HG03575 (cell line): ENCODE data around the gene STRADB.
"Not testable (repeated sequence)": the region's sequence is repeated elsewhere in the genome, so short reads cannot be mapped to it uniquely, and the experiment has no call there.

Experiments
- ATAC-seq: cut with Tn5 transposase; IDR thresholded peaks from one replicate; pipeline ENCODE4 v1.9.1; 2021; ENCODE audit not compliant: unreplicated experiment, insufficient number of reproducible peaks, low FRiP score; ENCODE audit errors: extremely low read depth

The STRADB gene

DNA sequence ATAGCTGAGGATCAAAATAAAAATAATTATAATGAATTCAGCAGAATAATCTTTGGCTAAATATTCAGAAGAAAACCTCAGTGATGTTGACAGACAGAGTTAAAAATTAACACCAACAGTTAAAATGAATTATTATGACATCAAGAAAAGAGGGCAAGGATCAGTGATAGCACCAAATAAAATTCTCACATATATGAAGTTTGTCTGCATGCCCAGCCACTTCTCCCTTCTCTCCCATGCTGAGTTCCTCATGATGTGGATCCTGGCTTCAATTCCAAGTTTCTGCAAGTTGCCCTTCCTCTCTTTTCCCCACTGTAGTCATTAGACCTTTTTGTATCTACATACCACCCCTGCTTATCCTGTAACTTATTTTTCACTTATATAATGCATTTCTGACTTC is 6.8 kb downstream of the STRADB start:
- ATAC-seq = no peak

DNA sequence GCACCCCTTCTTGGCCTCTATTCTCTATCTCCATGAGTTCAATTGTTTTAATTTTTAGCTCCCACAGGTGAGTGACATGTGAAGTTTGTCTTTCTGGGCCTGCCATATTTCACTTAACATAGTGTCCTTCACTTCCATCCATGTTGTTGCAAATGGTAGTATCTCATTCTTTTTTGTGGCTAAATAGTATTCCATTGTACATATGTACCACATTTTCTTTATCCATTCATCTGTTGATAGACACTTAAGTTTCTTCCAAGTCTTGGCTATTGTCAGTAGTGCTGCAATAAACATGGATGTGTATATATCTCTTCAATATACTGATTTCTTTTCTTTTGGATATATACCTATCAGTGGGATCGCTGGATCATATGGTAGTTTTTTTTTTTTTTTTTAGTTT is 9.0 kb downstream of the STRADB start:
- no peak for ATAC-seq

DNA sequence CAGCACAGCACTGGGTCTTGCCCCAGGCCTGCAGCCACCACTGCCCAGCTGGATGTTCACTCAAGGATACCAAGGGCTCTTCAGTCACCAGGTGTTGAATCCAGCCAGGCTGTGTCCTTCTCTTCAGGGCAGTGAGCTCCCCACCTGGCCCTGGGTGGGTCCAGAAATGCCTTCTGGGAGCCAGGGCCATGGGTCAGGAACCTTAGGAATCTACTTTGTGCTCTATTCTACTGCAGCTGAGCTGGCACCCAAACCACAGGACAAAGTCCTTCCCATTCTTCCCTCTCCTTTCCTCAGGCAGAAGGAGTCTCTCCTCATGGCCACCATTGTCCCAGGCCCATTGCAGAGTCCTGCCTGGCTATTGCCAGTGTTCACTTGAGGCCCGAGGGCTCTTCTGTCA is 13.0 kb downstream of the STRADB start:
- no peak for ATAC-seq

DNA sequence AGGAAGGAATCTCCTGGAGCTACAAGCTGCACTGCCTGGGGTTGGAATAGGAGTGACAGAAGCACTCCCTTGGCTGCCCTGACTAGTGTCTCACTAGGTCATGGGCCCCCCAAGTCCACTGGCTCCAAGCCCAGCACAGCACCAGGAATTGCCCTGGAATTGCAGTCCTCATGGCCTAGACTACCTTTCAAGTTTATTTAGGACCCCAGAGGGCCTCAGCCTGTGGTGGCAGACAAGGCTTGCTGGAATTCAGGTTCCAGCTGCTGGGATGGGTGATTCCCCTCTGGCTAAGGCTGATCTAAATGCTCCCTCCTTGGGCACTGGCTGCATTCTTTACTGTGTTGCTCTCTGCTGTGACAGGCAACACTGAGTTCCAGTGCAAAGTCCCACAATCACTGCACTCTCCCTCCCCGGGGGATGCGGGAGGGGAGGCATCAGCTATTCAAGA is 14.0 kb downstream of the STRADB start:
- ATAC-seq = no peak

DNA sequence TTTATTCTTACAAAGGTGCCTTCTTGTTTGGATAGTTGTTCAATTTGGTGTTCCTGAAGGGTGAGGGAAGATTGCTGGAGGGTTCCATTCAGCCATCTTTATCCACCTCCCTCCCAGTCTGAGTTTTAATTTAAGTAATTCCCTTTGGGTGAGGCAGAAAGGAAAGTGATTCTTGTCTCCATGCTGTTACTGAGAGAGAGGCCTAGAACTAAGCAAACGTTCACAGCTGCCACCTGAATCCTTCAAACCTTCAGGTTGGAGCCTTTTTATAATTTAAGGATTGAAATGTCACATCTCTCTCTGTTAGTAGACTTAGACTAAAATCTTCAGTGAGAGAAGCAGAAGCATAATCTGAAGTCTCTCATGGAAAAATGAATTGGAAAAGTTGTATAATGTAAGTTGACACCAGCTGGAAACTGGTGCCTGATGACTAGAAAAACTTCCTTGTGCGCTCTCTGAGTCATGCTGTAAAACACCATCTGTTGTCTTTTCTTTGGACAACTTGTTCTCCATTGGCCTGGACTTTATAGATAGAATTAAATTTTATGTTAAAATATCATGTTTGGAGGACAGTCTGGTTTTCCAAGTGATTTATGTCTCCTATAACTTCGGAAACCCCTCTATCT is 14.6 kb downstream of the STRADB start:
- ATAC-seq = no peak

DNA sequence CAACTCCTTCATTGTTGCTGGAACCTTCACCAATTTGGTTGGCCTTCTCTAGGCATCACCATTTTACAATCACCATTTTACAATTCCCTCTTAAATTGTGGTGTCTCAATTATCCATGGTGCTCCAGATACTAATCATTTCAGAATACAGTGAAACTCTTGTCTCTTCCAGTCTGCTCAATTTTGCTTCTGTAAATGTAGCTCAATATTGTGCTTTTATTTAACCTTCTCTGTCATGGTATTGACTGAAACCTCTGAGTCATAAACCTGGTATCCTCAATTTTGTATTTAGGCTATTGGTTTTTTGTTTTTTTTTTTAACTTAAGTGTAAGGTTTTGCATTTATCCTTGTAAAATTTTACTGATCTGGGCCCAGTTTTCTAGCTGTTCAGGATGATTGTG is 16.1 kb downstream of the STRADB start:
- ATAC-seq = no peak

DNA sequence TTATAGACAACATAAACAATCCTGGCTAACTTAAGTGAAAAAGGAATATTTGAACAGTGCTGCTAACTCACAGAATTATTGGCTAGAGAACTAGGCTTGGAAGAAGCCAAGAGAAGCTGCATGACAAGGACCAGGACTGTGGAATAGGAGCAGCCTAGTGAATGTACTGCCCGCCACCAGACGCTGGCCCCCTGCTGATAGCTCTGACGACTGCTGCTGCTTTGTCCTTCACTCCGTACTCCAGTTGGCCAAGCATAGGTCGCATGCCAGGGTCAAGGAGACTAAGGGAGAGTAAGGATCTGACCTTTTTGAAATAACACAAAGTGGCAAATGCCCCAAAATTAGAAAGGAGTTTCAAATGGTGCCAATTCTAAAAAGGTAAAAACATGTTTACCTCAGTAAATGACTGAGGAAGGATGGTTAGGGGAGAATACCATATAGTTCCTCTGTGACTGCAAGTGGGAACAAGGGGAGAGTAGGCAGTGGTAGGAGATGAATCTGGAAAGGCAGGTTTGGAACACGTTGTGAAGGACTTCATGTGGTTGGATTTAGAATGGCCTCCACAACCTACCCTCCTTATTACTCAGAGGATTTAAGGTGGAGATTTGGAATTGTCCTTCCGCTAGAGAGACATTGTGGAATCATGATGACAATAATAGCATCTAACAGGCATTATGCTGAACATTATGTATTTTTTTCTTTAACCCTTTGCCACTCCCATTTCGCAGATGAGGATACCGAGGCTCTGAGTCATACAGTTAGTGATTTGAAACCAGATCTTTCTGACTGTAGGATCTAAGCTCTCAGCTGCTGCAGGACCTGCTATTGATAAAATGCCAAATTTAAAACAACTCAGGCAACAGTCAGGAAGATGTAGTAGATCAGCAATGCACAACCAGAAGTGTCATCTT is 19.5 kb downstream of the STRADB start:
- no peak for ATAC-seq

DNA sequence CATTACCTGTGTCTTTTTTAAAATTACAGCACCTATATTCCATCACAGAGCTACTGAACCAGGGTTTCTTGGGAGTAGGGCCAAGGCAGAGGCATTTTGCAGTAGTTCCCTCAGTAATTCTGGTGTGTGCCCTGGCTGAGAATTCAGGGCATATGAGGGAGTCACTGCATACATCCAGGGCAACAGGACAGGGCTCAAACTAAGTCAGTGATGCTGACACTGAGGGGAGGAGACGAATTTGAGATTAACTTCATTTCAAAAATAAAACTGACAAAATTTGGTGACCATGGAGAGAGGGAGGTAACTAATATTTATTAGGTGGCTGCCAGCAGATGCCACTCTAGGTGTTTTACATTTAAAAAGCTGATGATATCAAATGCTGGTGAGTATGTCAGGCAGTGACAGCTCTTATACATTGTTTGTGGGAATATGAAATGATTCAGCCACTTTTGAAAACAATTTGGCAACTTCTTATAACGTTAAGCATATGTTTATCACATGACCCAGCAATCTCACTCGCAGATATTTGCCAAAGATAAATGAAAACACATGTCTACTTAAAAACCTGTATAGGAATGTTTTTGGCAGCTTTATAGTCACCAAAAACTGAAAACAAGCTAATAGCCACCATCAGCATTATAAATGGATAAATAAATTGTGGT is 20.3 kb downstream of the STRADB start:
- no peak for ATAC-seq

DNA sequence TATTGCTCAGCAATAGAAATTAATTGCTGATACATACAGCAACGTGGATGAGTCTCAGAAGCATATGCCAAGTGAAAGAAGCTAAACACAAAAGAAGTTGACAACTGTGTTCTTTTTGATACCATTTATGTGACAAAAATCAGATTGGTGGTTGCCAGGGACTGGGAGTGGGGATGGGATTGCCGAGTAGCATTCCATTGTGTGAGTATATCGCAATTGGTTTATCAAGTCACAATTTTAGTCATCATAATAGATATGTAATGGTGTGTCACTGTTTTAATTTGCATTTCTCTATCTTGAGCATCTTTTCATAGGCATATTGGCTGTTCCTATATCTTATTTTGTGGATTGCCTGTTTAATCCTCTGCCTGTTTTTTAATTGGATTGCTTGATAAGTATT is 20.9 kb downstream of the STRADB start:
- ATAC-seq = no peak

DNA sequence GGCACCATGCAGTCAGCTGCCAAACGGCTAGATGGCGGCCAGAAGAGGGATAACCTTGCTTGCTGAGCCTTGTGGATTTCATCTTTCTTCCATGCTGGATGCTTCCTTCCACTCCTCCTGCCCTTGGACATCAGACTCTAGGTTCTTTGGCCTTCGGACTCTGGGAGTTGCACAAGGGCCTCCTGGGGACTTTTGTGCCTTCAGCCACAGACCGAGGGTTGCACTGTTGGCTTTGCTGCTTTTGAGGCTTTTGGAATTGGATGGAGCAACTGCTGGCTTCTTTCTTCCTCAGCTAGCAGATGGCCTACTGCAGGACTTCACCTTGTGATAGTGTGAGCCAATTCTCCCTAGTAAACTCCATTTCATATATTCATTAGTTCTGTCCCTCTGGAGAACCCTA is 31.0 kb downstream of the STRADB start:
- no peak for ATAC-seq

DNA sequence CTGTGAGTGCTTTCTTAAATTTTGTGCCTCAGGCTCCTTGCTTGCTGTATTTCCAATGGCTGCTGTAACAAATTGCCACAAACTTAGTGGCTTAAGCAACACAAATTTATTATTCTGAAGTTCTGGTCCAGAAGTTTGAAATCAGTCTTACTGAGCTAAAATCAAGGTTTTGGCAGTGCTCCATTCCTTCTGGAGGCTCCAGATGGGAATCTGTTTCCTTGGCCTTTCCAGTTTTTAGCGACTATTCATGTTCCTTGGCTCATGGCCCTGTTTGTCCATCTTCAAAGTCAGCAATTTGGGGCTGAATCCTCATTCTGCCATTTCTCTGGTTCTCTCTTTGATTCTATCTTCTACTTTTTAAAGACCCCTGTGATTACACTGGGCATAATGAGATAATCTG is 31.8 kb downstream of the STRADB start:
- ATAC-seq = no peak

DNA sequence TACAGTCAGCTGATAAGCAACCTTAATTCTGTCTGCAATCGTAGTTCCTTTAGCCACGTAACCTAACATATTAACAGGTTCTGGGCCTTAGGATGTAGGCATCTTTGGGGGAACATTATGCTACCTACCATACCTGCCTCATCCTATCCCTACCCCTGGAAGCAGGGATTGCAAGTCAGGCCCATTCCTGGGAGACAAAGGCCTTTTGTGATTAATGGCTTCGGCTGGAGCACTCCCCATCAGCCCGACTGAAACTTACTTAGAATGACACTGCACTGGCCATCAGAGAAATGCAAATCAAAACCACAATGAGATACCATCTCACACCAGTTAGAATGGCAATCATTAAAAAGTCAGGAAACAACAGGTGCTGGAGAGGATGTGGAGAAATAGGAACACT is 32.2 kb downstream of the STRADB start:
- not testable (repeated sequence) for ATAC-seq

DNA sequence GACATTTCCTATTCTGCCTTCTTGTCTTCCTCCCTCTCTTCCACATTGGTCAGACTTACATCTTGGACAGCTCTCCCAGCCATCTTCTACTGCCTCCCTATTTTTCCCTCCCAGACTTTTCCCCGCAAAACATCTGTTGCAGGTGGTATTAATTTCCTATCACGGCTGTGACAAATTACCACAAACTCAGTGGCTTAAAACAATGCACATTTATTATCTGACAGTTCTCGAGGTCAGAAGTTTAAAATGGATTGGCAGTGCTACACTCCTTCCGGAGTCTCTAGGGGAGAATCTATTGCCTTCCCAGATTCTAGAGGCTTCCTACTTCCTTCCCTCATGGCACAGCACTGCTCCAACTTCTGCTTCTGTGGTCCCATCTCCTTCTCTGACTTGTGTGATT is 33.3 kb downstream of the STRADB start:
- ATAC-seq = no peak

DNA sequence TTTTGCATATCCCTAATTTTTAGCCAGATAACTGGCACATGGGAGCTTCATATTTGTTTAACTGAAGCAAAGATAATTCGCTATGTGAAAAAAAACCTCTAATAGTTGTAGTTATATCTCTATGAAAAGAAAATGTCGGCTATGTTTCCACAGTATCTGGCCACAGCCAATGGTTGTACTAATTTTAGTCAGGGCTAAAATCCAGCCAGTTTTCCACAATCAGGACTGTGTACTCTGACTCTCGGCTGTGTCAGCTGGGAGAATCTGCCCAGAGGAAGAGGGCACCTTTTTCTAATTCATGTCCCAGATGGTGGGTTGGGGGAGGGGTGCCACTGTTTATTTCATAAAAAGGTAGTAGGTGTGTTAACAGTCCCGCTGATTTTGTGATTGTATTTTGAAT is 38.8 kb downstream of the STRADB start:
- no peak for ATAC-seq

DNA sequence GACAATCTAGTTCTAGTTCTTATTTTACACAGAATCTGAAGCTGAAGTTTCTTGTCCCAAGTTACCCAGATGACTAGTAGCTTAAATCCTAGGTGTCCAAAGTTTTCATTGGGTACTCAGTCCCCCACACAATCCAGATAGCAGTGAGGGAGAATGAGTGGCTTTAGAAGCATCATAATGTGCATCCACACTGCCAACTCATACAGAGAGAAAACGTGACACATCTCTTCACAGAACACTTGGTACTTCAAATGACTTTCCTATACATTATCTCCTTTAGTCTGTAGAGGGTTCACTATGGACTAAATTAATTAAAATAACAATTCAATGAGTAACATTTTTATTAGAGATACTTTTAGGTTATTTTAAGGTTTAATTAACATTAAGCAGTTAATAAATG is 45.2 kb downstream of the STRADB start:
- no peak for ATAC-seq

DNA sequence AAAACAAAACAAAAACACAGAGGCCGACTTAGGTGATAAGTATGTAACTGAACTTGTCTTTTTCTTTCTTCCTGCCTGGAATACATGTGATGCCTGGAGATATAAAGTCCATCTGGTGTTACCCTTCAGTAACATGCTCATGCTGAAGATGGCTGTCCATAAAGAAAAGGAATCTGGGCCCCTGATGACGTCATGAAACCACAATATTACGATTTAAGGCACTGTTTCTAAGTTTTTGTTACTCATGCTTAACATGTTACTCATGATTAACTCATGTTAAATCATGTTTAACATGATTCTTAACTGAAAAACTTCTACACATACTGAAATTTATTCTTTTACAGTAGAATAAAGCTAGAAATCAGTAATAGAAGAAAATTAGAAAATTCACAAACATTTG is 49.0 kb downstream of the STRADB start:
- ATAC-seq = no peak

DNA sequence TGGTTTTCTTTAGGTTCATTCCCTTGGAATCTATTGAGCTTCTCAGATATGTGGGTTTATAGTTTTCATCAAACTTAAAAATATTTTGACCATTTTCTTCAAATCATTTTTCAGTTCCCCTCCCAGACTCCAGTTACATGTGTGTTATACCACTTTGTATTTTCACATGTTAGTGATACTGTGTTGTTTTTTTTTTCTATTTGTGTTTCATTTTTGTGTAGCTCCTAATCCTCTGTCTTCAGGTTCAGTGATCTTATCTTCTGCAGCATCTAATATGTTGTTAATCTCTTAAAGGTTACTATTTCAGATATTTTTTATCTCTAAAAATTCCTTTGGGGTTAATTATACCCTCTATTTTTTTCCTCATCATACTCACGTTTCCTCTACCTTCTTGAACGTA is 51.2 kb downstream of the STRADB start:
- ATAC-seq = no peak

DNA sequence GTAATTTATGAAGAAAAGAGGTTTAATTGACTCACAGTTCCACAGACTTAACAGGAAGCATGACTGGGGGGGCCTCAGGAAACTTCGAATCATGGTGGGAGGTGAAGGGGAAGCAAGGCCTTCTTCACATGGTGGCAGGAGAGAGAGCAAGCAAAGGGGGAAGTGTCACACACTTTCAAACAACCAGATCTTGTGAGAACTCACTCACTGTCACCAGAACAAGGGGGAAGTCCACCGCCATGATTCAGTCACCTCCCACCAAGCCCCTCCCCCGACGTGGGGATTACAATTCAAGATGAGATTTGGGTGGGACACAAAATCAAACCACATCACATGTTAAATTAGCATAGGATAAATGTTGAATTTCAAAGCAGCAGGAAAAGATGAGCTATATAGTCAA is 56.2 kb downstream of the STRADB start:
- no peak for ATAC-seq

DNA sequence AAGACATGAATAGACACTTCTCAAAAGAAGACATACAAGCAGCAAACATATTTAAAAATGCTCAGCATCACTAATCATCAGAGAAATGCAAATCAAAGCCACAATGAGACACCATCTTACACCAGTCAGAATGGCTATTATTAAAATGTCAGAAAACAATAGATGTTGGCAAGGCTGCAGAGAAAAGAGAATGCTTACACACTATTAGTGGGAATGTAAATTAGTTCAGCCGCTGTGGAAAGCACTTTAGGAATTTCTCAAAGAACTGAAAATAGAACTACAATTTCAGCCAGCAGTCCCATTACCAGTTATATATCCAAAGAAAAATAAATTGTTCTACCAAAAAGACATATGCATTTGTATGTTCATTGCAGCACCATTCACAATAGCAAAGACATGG is 61.7 kb downstream of the STRADB start:
- ATAC-seq = no peak

DNA sequence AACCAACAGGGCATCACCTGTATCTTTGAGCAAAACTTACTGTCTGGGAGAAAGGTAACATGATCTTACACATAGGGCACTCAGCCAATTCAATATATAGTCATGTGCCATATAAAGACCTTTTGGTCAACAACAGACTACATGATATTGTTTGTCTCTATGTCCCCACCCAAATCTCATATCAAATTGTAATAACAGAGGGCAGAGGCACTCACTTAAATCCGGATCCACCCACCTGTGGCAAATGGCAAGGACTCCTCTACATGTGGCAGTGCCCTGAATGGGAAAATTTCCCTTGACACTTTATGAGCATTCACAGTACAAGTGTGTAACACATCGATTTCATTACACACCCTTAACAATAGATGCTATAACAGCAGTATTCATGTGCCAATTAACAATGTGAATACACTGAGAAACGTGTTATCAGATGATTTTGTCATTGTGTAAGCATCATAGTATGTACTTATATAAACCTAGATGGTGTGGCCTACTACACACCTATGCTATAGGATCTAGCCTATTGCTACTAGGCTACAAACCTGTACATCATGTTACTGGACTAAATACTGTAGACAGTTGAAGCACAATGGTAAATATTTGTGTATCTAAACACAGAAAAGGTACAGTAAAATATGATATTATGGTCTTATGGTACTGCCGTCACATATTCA is 64.2 kb downstream of the STRADB start:
- no peak for ATAC-seq
